Omental fat pad (tissue), 4 donors: ENCODE data around the gene CACNA1G. TPM values are rescaled to one million over a fixed set of nuclear protein-coding genes. Genes with fewer than 3 reads are reported as not detected.

Experiments used
- ATAC-seq: fragments of 150-250 bp; one replicate; pipeline ENCODE4 v1.9.1; 2016; ENCODE audit warnings: mild to moderate bottlenecking, moderate library complexity; ENCODE audit not compliant: low FRiP score
- DNase-seq: peaks from one replicate; pipeline ENCODE4 v3.0.0-alpha.2; 2019; ENCODE audit warnings: low spot score
- CTCF ChIP-seq, 3 donors: fragments of 450-650 bp; IDR thresholded peaks; one replicate each; pipeline ENCODE4 v1.5.1; 2016 to 2017; ENCODE audit warnings: antibody characterized with exemption in 3 of 3, mild to moderate bottlenecking in 3 of 3, moderate library complexity in 2 of 3
- total RNA-seq, 4 donors: library from RNA; depleted of rRNA; stranded (reverse); fragments of >200 nt; gene quantifications; one replicate each; pipeline ENCODE4 v1.1.0, GENCODE V29; 2016

The CACNA1G gene
- total RNA-seq, 4 donors from 2014 or later, result 0.32 to 3.8 (median 1.2) TPM

GRCh38 chr17:50661795-50662391 is 101.4 kb downstream of the CACNA1G start:
- ATAC-seq, result peak; percentile 88
- no peak for TF ChIP-seq CTCF (IDR thresholded peaks at IDR 0.05)
- DNase-seq, result peak; percentile 41

DNA sequence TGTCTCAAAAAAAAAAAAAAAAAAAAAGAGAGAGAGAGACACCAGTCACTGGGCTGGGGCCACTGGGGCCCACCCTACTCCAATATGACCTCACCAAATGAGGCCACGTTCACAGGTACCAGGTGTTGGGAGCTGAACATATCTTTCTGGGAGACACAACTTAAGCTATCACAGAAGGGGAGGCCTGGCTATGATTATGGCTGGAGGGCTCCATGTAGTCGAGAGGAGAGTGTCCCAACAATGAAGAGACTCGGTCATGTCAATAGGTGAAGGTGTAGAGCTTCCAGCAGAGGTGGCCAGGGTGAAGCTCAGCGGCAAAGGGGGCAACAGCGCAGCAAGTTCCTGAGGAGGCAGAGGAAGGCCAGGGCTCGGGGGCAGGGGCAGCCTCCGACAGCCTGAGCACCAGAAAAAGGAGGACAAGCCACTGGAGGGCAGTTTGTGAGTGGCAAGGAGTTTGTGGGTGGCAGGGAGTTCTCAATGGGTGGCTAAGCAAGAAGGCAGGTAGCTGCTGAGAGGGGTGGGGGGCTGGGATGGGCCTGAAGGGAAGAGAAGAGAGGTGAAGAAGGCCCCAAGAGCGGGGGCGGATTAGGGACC is 102.2 kb downstream of the CACNA1G start:
- ATAC-seq, result no peak
- no peak for DNase-seq
- TF ChIP-seq CTCF (IDR thresholded peaks at IDR 0.05), result no peak

DNA sequence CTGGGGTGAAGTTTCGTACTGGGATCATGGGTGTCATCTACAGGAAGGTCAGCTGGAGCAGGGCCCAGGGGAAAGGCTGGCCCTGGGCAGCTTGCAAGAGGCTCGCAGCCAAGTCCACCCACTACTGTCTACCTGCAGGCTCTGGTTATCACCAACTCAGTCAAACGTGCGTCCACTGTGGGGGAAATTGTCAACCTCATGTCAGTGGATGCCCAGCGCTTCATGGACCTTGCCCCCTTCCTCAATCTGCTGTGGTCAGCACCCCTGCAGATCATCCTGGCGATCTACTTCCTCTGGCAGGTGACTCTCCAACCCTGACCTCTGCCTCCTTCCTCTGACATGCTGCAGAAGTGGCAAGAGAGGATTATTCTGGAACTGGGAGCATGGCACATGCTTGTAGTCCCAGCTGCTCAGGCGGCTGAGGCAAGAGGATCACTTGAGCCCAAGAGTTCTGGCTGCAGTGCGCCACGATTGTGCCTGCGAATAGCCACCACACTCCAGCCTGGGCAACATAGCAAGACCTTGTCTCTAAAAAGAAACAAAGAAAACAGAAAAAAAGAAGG is 103.4 kb downstream of the CACNA1G start:
- no peak for DNase-seq
- no peak for TF ChIP-seq CTCF (IDR thresholded peaks at IDR 0.05)

GRCh38 chr17:50664788-50665458 is 104.4 kb downstream of the CACNA1G start:
- no peak for DNase-seq
- no peak for ATAC-seq
- no peak for TF ChIP-seq CTCF (IDR thresholded peaks at IDR 0.05)

More for the DNA sequence above, 103.4 kb downstream of the CACNA1G start:
- ATAC-seq, result no peak

DNA sequence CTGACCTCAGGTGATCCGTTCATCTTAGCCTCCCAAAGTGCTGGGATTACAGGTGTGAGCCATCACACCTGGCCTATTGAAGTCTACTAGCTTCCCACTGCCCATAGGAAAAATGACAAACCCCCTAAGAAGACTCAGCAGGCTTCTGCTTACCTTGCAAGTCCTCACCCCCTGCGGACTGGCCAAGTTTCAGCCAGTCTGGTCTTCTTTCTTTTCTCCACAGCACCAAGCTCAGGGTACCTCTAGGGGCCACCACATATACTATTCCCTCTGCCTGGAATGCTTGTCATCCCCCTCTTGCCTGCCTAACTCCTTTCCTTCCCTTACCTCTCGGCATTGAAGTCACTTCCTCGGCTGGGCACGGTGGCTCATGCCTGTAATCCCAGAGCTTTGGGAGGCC is 105.3 kb downstream of the CACNA1G start:
- no peak for TF ChIP-seq CTCF (IDR thresholded peaks at IDR 0.05)
- ATAC-seq (no peak), DNase-seq (no peak)

- DNase-seq (no peak), ATAC-seq (no peak)
Observed at GRCh38 chr17:50666316-50666715, 105.8 kb downstream of the CACNA1G start.

More at GRCh38 chr17:50666316-50666715, 105.8 kb downstream of the CACNA1G start:
- no peak for TF ChIP-seq CTCF (IDR thresholded peaks at IDR 0.05)
